OCI-LY7 (cell line): ENCODE measurements around the gene SMURF2. TPM values are rescaled to one million over a fixed set of nuclear protein-coding genes. Genes with fewer than 3 reads are reported as not detected.

Source experiments
- BruUV-seq: library from RNA; stranded (reverse); fragments of 400-500 nt; replicated peaks from 2 replicates; lab custom pipeline; 2021; lab: Mats Ljungman, UMichigan
- CTCF ChIA-PET: fragments of 300-600 bp; sonication (Branson Sonifier 250); formaldehyde crosslinking; loops from one replicate; lab custom pipeline; 2022; ENCODE audit warnings: antibody characterized with exemption; ENCODE audit not compliant: unreplicated experiment; lab: Charles Lee
- POLR2A ChIA-PET: fragments of 300-600 bp; sonication (Branson Sonifier 250); formaldehyde crosslinking; loops from one replicate; lab custom pipeline; 2022; ENCODE audit warnings: antibody characterized with exemption; lab: Charles Lee
- DNase-seq: peaks from one replicate; pipeline ENCODE4 v3.0.0-alpha.2; 2015; ENCODE audit warnings: low spot score
- H2AFZ ChIP-seq: fragments of 200-600 bp; sonication (generic), shearing (Covaris generic); 2 replicates; pipeline ENCODE4 v1.6.1; 2014; ENCODE audit warnings: mild to moderate bottlenecking, antibody characterized with exemption, low read length, moderate library complexity
- H3K27ac ChIP-seq: fragments of 200-600 bp; sonication (generic); 2 replicates; pipeline ENCODE4 v1.5.1; 2014; ENCODE audit warnings: mixed run types, low read depth, mild to moderate bottlenecking, moderate library complexity, low read length, inconsistent platforms; ENCODE audit not compliant: poor library complexity, severe bottlenecking
- H3K36me3 ChIP-seq: fragments of 200-600 bp; sonication (generic); 2 replicates; pipeline ENCODE4 v1.6.1; 2014; ENCODE audit warnings: mild to moderate bottlenecking, antibody characterized with exemption, low read length, moderate library complexity, mixed read lengths; ENCODE audit not compliant: insufficient read depth
- H3K4me1 ChIP-seq: fragments of 200-600 bp; sonication (generic); 2 replicates; pipeline ENCODE4 v1.5.1; 2014; ENCODE audit warnings: mild to moderate bottlenecking, low read length; ENCODE audit not compliant: insufficient read depth, poor library complexity, severe bottlenecking
- H3K4me2 ChIP-seq: fragments of 200-600 bp; sonication (generic); 2 replicates; pipeline ENCODE4 v1.6.1; 2014; ENCODE audit warnings: mild to moderate bottlenecking, low read length
- H3K4me3 ChIP-seq: fragments of 200-600 bp; sonication (generic); 2 replicates; pipeline ENCODE4 v1.5.1; 2014; ENCODE audit warnings: mild to moderate bottlenecking, low read depth, low read length; ENCODE audit not compliant: poor library complexity, severe bottlenecking
- H3K79me2 ChIP-seq: fragments of 200-600 bp; sonication (generic); 2 replicates; pipeline ENCODE4 v1.6.1; 2016; ENCODE audit warnings: low read depth, mild to moderate bottlenecking, low read length, moderate library complexity, mixed read lengths; ENCODE audit not compliant: insufficient read depth
- H3K9me2 ChIP-seq: fragments of 200-600 bp; sonication (generic); 2 replicates; pipeline ENCODE4 v1.6.1; 2016; ENCODE audit warnings: mild to moderate bottlenecking, low read length, mixed read lengths; ENCODE audit not compliant: insufficient read depth
- H3K9me3 ChIP-seq: fragments of 200-600 bp; sonication (generic); 2 replicates; pipeline ENCODE4 v1.6.1; 2014; ENCODE audit warnings: mild to moderate bottlenecking, mixed run types, low read length, mixed read lengths
- H4K20me1 ChIP-seq: fragments of 200-600 bp; sonication (generic); 2 replicates; pipeline ENCODE4 v1.6.1; 2014; ENCODE audit warnings: mild to moderate bottlenecking, antibody characterized with exemption, low read length, moderate library complexity, mixed read lengths; ENCODE audit not compliant: insufficient read depth
- CTCF ChIP-seq: fragments of 200-600 bp; sonication (generic); conservative IDR thresholded peaks from 2 replicates; pipeline ENCODE4 v1.5.1; 2014; ENCODE audit warnings: mild to moderate bottlenecking, antibody characterized with exemption, low read length, moderate library complexity, mixed read lengths
- EZH2phosphoT487 ChIP-seq: fragments of 200-600 bp; sonication (generic); IDR thresholded peaks from 2 replicates; pipeline ENCODE4 v1.6.1; 2018; ENCODE audit warnings: low read depth, borderline replicate concordance, mild to moderate bottlenecking, mixed run types, antibody characterized with exemption, low read length, moderate library complexity, mixed read lengths
- intact Hi-C: fragments of 100-400 bp; cut with micrococcal nuclease; formaldehyde crosslinking; loops from one replicate; pipeline ENCODE4 v1.10.0; 2022; ENCODE audit not compliant: unreplicated experiment
- total RNA-seq, 2 experiments: library from RNA; depleted of rRNA in 1 of 2; stranded (reverse); fragments of >200 nt in 1 of 2; shearing (Covaris generic) in 1 of 2; gene quantifications; 2 replicates each; pipeline ENCODE4 v1.2.3, GENCODE V29; 2014 to 2022

SMURF2 gene
- total RNA-seq, 2 experiments from 2014 or later, result 15.6 to 20.8 TPM

GRCh38 chr17:64544742-64545141, 117.4 kb downstream of the SMURF2 start:
- Histone ChIP-seq H2AFZ (no peak overlapping the region), H3K9me3 (no peaks in the 10 kb centered on the region), H3K4me3 (no peak overlapping the region), H3K4me1 (no peaks in the 10 kb centered on the region), H3K9me2 (no peaks in the 10 kb centered on the region), H3K4me2 (no peak overlapping the region), H3K27ac (no peak overlapping the region), H3K36me3 (peaks cover 56% of the 10 kb centered on the region), H4K20me1 (no peaks in the 10 kb centered on the region), H3K79me2 (no peaks in the 10 kb centered on the region)
- no peak for DNase-seq
- ChIA-PET POLR2A (interaction anchor here (0.7 to 1.1 kb wide), 2 partner anchors 52 to 120 kb away, joined by 3 read pairs; no protein-coding TSS in a partner anchor), CTCF (no interaction called here)
- intact Hi-C loops, result no loop called here
- TF ChIP-seq EZH2phosphoT487, result no peak
- no peak for TF ChIP-seq CTCF
- no TSS peak for BruUV-seq

- H3K4me2 ChIP-seq, result no peak overlapping the region
- intact Hi-C loops, result no loop called here
- H3K36me3 ChIP-seq, result peaks cover 83% of the 10 kb centered on the region
- H3K9me3 ChIP-seq, result no peaks in the 10 kb centered on the region
- CTCF ChIA-PET, result no interaction called here
- DNase-seq, result no peak
- H3K27ac ChIP-seq, result no peak overlapping the region
- BruUV-seq, result no TSS peak
- POLR2A ChIA-PET, result interaction anchor here (0.8 kb wide), 1 partner anchor 35 kb away, joined by 3 read pairs; no protein-coding TSS in a partner anchor
- no peaks in the 10 kb centered on the region for H3K9me2 ChIP-seq
- H3K79me2 ChIP-seq, result no peaks in the 10 kb centered on the region
- no peak overlapping the region for H2AFZ ChIP-seq
- H3K4me3 ChIP-seq, result no peak overlapping the region
- no peak for TF ChIP-seq EZH2phosphoT487
- TF ChIP-seq CTCF, result no peak
- H4K20me1 ChIP-seq, result no peaks in the 10 kb centered on the region
- no peaks in the 10 kb centered on the region for H3K4me1 ChIP-seq
Observed at GRCh38 chr17:64540118-64540776, 121.9 kb downstream of the SMURF2 start.

GRCh38 chr17:64538508-64539130, 123.5 kb downstream of the SMURF2 start:
- H2AFZ ChIP-seq, result no peak overlapping the region
- intact Hi-C loops, result loop anchor here (5.0 kb wide), 1 partner anchor 109 kb away; no protein-coding TSS in a partner anchor
- TF ChIP-seq EZH2phosphoT487 (no peak), CTCF (no peak)
- H3K36me3 ChIP-seq, result peaks cover 84% of the 10 kb centered on the region
- no peaks in the 10 kb centered on the region for H4K20me1 ChIP-seq
- POLR2A ChIA-PET, result interaction anchor here (1.0 kb wide), 1 partner anchor 23 kb away, joined by 3 read pairs; no protein-coding TSS in a partner anchor
- no peaks in the 10 kb centered on the region for H3K9me3 ChIP-seq
- H3K4me2 ChIP-seq, result no peak overlapping the region
- no peak overlapping the region for H3K4me3 ChIP-seq
- H3K27ac ChIP-seq, result no peak overlapping the region
- no peaks in the 10 kb centered on the region for H3K4me1 ChIP-seq
- H3K79me2 ChIP-seq, result no peaks in the 10 kb centered on the region
- no TSS peak for BruUV-seq
- no peaks in the 10 kb centered on the region for H3K9me2 ChIP-seq
- CTCF ChIA-PET, result no interaction called here
- no peak for DNase-seq
